A549 (cell line): ENCODE measurements around the gene CPHXL2. TPM values are rescaled to one million over a fixed set of nuclear protein-coding genes. Genes with fewer than 3 reads are reported as not detected.

Experiments
- ATAC-seq, 2 experiments: fragments of 200-7000 bp in 1 of 2; fragments of >200 bp in 1 of 2; cut with Nextera tagmentation in 1 of 2; cut with Tn5 transposase in 1 of 2; 3 replicates each; pipeline versions ENCODE4 v1.8.0 to v1.9.1; 2018 to 2020; ENCODE audit warnings: mild to moderate bottlenecking in 1 of 2, moderate library complexity in 1 of 2
- CTCF ChIA-PET: fragments of 300-600 bp; sonication (Branson Sonifier 250); formaldehyde crosslinking; extraction: SDS; loops from one replicate; lab custom pipeline; 2021; ENCODE audit warnings: antibody characterized with exemption, inconsistent platforms; lab: Yijun Ruan, JAX
- POLR2A ChIA-PET: fragments of 350-600 bp; formaldehyde crosslinking; extraction: SDS; loops from one replicate; lab custom pipeline; 2021; ENCODE audit warnings: antibody characterized with exemption, inconsistent platforms; lab: Yijun Ruan, JAX
- DNase-seq, 2 experiments: peaks; one replicate each; pipeline versions ENCODE4 v3.0.0 to v3.0.0-alpha.2; 2011 to 2016; ENCODE audit warnings: low read depth in 1 of 2, low spot score in 1 of 2
- FAIRE-seq: peaks from 2 replicates; lab custom pipeline; 2011; peaks lifted over from hg19 to GRCh38; lab: Jason Lieb, UNC
- H3K27ac ChIP-seq, 2 experiments: fragments of >200 bp; sonication (Bioruptor Twin); formaldehyde crosslinking; 3 replicates each; pipeline ENCODE4 v1.5.1; 2016 to 2017
- H3K4me1 ChIP-seq: fragments of >200 bp; sonication (Bioruptor Twin); formaldehyde crosslinking; 3 replicates; pipeline ENCODE4 v1.6.1; 2016
- H3K4me2 ChIP-seq: fragments of >200 bp; sonication (Bioruptor Twin); formaldehyde crosslinking; 3 replicates; pipeline ENCODE4 v1.6.1; 2016
- H3K4me3 ChIP-seq: fragments of >200 bp; sonication (Bioruptor Twin); formaldehyde crosslinking; 3 replicates; pipeline ENCODE4 v1.5.1; 2016
- H3K9me3 ChIP-seq: fragments of >200 bp; sonication (Bioruptor Twin); formaldehyde crosslinking; 3 replicates; pipeline ENCODE4 v1.6.1; 2016
- ATOH8 ChIP-seq: fragments of 250-450 bp; sonication (Bioruptor Pico); IDR thresholded peaks from 2 replicates; pipeline ENCODE4 v1.5.0; 2020; ENCODE audit warnings: low read depth, mild to moderate bottlenecking, moderate library complexity
- BCL3 ChIP-seq: fragments of >200 bp; sonication (Bioruptor Twin); formaldehyde crosslinking; IDR thresholded peaks from 3 replicates; pipeline ENCODE4 v1.6.1; 2016
- BHLHE40 ChIP-seq: IDR thresholded peaks from 2 replicates; pipeline ENCODE4 v1.6.1; 2012; ENCODE audit warnings: low read depth, low read length, inconsistent platforms
- CBX8 ChIP-seq: fragments of 200-600 bp; sonication (generic); IDR thresholded peaks from 2 replicates; pipeline ENCODE4 v1.6.1; 2016
- CEBPB ChIP-seq, 2 experiments: fragments of >200 bp in 1 of 2; sonication (Bioruptor Twin) in 1 of 2; formaldehyde crosslinking in 1 of 2; IDR thresholded peaks; 2 replicates each; pipeline ENCODE4 v1.6.1; 2012 to 2016
- CHD2 ChIP-seq: fragments of 150-350 bp; IDR thresholded peaks from 2 replicates; pipeline ENCODE4 v1.6.1; 2014; ENCODE audit warnings: low read length; ENCODE audit not compliant: partially characterized antibody
- CTCF ChIP-seq: fragments of >200 bp; sonication (Bioruptor Twin); formaldehyde crosslinking; IDR thresholded peaks from 3 replicates; pipeline ENCODE4 v1.5.1; 2016
- EP300 ChIP-seq, 2 experiments: fragments of >200 bp; sonication (Bioruptor Twin); formaldehyde crosslinking; IDR thresholded peaks; 2 replicates in 1 of 2; 3 replicates in 1 of 2; pipeline ENCODE4 v1.6.1; 2016 to 2017
- ESRRA ChIP-seq: fragments of 150-350 bp; IDR thresholded peaks from 2 replicates; pipeline ENCODE4 v1.6.1; 2014; ENCODE audit warnings: mild to moderate bottlenecking, low read length, borderline replicate concordance
- FOXS1 ChIP-seq: fragments of 250-450 bp; sonication (Bioruptor Pico); IDR thresholded peaks from 2 replicates; pipeline ENCODE4 v1.5.0; 2020; ENCODE audit warnings: mild to moderate bottlenecking, moderate library complexity
- GATA3 ChIP-seq: IDR thresholded peaks from 2 replicates; pipeline ENCODE4 v1.6.1; 2012; ENCODE audit warnings: borderline replicate concordance
- HDAC2 ChIP-seq: fragments of 200-600 bp; sonication (generic); IDR thresholded peaks from 2 replicates; pipeline ENCODE4 v1.6.1; 2016
- HES2 ChIP-seq: fragments of >200 bp; sonication (Bioruptor Twin); formaldehyde crosslinking; IDR thresholded peaks from 2 replicates; pipeline ENCODE4 v1.6.1; 2016
- HOXA7 ChIP-seq: fragments of 250-450 bp; sonication (Bioruptor Pico); IDR thresholded peaks from 2 replicates; pipeline ENCODE4 v1.5.0; 2020; ENCODE audit warnings: mild to moderate bottlenecking, moderate library complexity
- NR3C1 ChIP-seq: fragments of >200 bp; sonication (Bioruptor Twin); formaldehyde crosslinking; IDR thresholded peaks from 3 replicates; pipeline ENCODE4 v1.6.1; 2017
- PBX3 ChIP-seq: IDR thresholded peaks from 2 replicates; pipeline ENCODE4 v1.6.1; 2012
- POLR2AphosphoS2 ChIP-seq: conservative IDR thresholded peaks from 2 replicates; pipeline ENCODE4 v1.6.1; 2012; ENCODE audit warnings: low read length, improper control_type of control experiment, inconsistent platforms
- RARB ChIP-seq: fragments of 250-450 bp; sonication (Bioruptor Pico); IDR thresholded peaks from 2 replicates; pipeline ENCODE4 v1.8.0; 2021; ENCODE audit warnings: mild to moderate bottlenecking, moderate library complexity
- RNF2 ChIP-seq: fragments of 200-600 bp; sonication (generic); IDR thresholded peaks from 2 replicates; pipeline ENCODE4 v1.6.1; 2016; ENCODE audit warnings: low read depth, mild to moderate bottlenecking, antibody characterized with exemption, moderate library complexity, borderline replicate concordance
- TFCP2L1 ChIP-seq: fragments of 250-450 bp; sonication (Bioruptor Pico); IDR thresholded peaks from 2 replicates; pipeline ENCODE4 v1.5.0; 2021; ENCODE audit warnings: mild to moderate bottlenecking
- ZFP36 ChIP-seq: fragments of 450-650 bp; IDR thresholded peaks from 2 replicates; pipeline ENCODE4 v1.6.1; 2014; ENCODE audit warnings: borderline replicate concordance; ENCODE audit not compliant: partially characterized antibody
- WGBS: methylation state at CpG from one replicate; pipeline ENCODE4 v1.1.6; 2017; ENCODE audit errors: missing lambda C conversion rate; 5-methylcytosine and 5-hydroxymethylcytosine counted together
- polyA plus RNA-seq, 4 experiments: library from polyadenylated mRNA; depleted of rRNA in 3 of 4; stranded (reverse); fragments of >200 nt; fragmentation: RNase III in 1 of 4; extraction: RNeasy Plus Mini Kit Qiagen cat#74134 plus additional on column Dnase treatment in 1 of 4; gene quantifications; 2 replicates in 3 of 4; 3 replicates in 1 of 4; pipeline ENCODE4 v1.2.3, GENCODE V29; 2011 to 2017

Gene CPHXL2
- polyA plus RNA-seq, 2 of the 4 experiments (the other 2 are of a cell fraction): not detected

- TF ChIP-seq CTCF (peak; percentile 18; the same call in 1 of the 3 replicates), HOXA7 (CRISPR knock-in tag) (no peak)
- WGBS: 46% methylated on average over 6 of the region's 6 CpGs
- Histone ChIP-seq H3K4me2 (no peak overlapping the region), H3K9me3 (no peaks in the 10 kb centered on the region), H3K4me3 (no peak overlapping the region), H3K27ac (no peak overlapping the region), H3K4me1 (no peaks in the 10 kb centered on the region)
- DNase-seq (peak; percentile 18 to 45), ATAC-seq (peak in 1 of 2 experiments; percentile 45; a peak in 2 of 6 replicates), FAIRE-seq (no peak)
- ChIA-PET CTCF (interaction anchor here (0.7 to 1.5 kb wide), 3 partner anchors 11 to 94 kb away, joined by 3 to 4 read pairs (median 3); partner anchors contain the start of gene CPHXL2), POLR2A (no interaction called here)
Measured at GRCh38 chr16:75695708-75696107, 18.9 kb upstream of the CPHXL2 start.

GRCh38 chr16:75687361-75687760, 10.6 kb upstream of the CPHXL2 start:
- no peaks in the 10 kb centered on the region for H3K4me1 ChIP-seq
- TF ChIP-seq EP300 (IDR thresholded peaks at IDR 0.05) (no peak), CEBPB (IDR thresholded peaks at IDR 0.05) (no peak), FOXS1 (CRISPR knock-in tag) (no peak)
- TF ChIP-seq, all 56 proteins: peak for 0
- no peak overlapping the region for H3K4me2 ChIP-seq
- H3K27ac ChIP-seq: no peak overlapping the region
- FAIRE-seq: no peak
- no peak for DNase-seq
- H3K4me3 ChIP-seq: no peak overlapping the region
- 0 out of 3 replicates have a peak, but pooled peaks cover 5% of the 10 kb centered on the region for H3K9me3 ChIP-seq
- ATAC-seq: no peak
- POLR2A ChIA-PET: no interaction called here
- CTCF ChIA-PET: no interaction called here

GRCh38 chr16:75682308-75682707, 5.5 kb upstream of the CPHXL2 start:
- Histone ChIP-seq H3K4me3 (no peak overlapping the region), H3K4me1 (no peaks in the 10 kb centered on the region), H3K27ac (no peak overlapping the region), H3K9me3 (0 out of 3 replicates have a peak, but pooled peaks cover 5% of the 10 kb centered on the region), H3K4me2 (no peak overlapping the region)
- WGBS: 69% methylated on average over 14 of the region's 14 CpGs
- FAIRE-seq (no peak), DNase-seq (no peak), ATAC-seq (no peak)
- CTCF ChIA-PET: no interaction called here
- POLR2A ChIA-PET: no interaction called here
- TF ChIP-seq CBX8 (no peak), HDAC2 (no peak), ZFP36 (no peak), HES2 (no peak), RNF2 (no peak), ESRRA (no peak), BCL3 (no peak), CHD2 (no peak), PBX3 (no peak), TFCP2L1 (CRISPR knock-in tag) (no peak), GATA3 (no peak), ATOH8 (CRISPR knock-in tag) (no peak), NR3C1 (no peak), BHLHE40 (no peak), RARB (CRISPR knock-in tag) (no peak), POLR2AphosphoS2 (no peak)
